AG09319 (cell line): Measurements from ENCODE around the gene NSD1.

Source experiments
- DNase-seq: peaks from one replicate; pipeline ENCODE4 v3.0.0-alpha.2; 2010; ENCODE audit warnings: low read depth; ENCODE audit errors: extremely low read depth
- TF ChIP-seq, protein P1 (sequence below): IDR thresholded peaks from 2 replicates; pipeline ENCODE4 v1.5.1; 2011; ENCODE audit warnings: low read depth, mild to moderate bottlenecking, inconsistent platforms, low read length, moderate library complexity

NSD1 gene

GRCh38 chr5:177334155-177334551 is 200.6 kb downstream of the NSD1 start:
- TF ChIP-seq, protein P1, sequence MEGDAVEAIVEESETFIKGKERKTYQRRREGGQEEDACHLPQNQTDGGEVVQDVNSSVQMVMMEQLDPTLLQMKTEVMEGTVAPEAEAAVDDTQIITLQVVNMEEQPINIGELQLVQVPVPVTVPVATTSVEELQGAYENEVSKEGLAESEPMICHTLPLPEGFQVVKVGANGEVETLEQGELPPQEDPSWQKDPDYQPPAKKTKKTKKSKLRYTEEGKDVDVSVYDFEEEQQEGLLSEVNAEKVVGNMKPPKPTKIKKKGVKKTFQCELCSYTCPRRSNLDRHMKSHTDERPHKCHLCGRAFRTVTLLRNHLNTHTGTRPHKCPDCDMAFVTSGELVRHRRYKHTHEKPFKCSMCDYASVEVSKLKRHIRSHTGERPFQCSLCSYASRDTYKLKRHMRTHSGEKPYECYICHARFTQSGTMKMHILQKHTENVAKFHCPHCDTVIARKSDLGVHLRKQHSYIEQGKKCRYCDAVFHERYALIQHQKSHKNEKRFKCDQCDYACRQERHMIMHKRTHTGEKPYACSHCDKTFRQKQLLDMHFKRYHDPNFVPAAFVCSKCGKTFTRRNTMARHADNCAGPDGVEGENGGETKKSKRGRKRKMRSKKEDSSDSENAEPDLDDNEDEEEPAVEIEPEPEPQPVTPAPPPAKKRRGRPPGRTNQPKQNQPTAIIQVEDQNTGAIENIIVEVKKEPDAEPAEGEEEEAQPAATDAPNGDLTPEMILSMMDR: no peak

GRCh38 chr5:177334781-177335700 is 201.5 kb downstream of the NSD1 start:
- DNase-seq: no peak
- TF ChIP-seq, protein P1: no peak

More at GRCh38 chr5:177334155-177334551, 200.6 kb downstream of the NSD1 start:
- no peak for DNase-seq

GRCh38 chr5:177335701-177336065 is 202.1 kb downstream of the NSD1 start:
- no peak for DNase-seq
- TF ChIP-seq, protein P1: no peak

- TF ChIP-seq, protein P1: peak; percentile 10
- DNase-seq: no peak
Observed at GRCh38 chr5:177336112-177336511, 202.5 kb downstream of the NSD1 start.

GRCh38 chr5:177336603-177337494 is 203.3 kb downstream of the NSD1 start:
- DNase-seq: no peak
- TF ChIP-seq, protein P1: no peak

GRCh38 chr5:177338251-177339106 is 204.9 kb downstream of the NSD1 start:
- TF ChIP-seq, protein P1: no peak
- DNase-seq: no peak
